ENCODE data around the gene ALX3.
"Not testable (repeated sequence)": the region's sequence is repeated elsewhere in the genome, so short reads cannot be mapped to it uniquely, and the experiment has no call there.

The ALX3 gene

DNA sequence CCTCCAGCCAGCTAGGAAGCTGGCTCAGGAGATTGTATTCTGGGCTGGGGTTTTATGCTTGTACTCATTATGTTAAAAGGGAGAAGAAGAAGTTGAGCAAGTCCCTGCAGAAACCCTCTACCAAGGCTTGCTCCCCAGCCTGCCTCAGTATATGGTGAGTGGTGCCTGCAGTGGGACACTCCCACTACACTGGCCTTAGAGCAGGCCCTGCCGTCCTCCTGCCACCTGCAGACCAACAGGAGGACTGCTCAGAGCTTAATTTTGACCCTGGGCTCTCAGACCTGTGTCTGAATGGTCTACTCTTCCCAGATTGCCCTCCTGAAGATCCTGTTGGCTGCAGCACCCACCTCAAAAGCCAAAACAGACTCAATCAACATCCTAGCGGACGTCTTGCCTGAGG is 23.0 kb downstream of the ALX3 start:
- DNase-seq (ENCODE audit: low spot score): no peak

DNA sequence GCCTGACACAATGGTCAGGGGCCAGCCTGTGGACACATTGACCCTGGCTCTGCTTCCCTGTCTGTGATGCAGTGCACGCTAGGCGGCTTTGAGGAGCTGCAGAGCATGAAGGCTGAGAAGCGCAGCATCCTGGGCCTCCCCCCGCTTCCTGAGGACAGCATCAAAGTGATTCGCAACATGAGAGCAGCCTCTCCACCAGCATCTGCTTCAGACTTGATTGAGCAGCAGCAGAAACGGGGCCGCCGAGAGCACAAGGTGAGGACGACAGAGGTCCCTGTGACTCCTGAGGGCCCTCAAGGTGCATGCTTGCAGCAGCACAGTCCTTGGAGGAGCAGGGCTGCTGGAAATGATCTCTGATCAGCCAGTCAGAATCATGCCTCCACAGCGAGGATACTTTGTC is 27.5 kb downstream of the ALX3 start:
- DNase-seq (ENCODE audit: low spot score): no peak

DNA sequence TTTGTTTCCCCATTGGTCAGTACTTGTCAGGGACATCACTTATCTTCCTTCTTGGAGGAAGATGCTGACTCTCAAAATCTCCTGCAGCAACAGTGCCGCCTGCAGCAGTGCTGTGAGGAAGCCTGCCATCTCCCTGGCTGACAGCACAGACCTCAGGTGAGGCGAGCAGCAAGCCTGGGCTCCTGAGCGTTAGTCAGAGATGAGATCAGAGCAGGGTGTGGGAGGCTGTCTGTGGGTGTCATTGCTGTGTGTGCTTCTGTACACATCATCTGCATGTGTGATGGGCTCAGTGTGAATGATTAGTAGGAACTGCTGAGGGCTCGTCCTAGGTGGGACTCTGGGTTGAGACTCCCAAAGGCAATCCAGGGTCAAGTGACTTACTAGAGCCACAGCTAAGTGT is 29.9 kb downstream of the ALX3 start:
- no peak for DNase-seq (ENCODE audit: low spot score)

DNA sequence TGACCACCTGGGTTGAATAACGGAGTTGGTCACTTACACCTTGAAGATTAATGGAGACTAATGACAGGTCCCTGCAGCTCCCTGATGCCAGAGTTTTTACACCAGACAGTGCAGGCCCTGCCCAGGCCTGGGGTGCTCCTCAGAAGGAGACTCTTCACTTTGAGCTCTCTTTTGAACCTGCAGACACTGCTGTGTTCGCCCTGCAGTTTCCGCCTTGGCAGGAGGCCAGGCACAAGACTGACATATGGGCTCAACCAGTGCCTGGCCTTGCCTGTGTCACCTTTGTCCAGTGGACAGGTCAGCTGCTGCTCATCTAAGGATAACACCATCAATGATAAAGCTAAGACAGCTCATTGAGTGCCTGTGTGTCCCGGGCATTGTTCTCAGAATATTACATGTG is 30.8 kb downstream of the ALX3 start:
- no peak for DNase-seq (ENCODE audit: low spot score)

DNA sequence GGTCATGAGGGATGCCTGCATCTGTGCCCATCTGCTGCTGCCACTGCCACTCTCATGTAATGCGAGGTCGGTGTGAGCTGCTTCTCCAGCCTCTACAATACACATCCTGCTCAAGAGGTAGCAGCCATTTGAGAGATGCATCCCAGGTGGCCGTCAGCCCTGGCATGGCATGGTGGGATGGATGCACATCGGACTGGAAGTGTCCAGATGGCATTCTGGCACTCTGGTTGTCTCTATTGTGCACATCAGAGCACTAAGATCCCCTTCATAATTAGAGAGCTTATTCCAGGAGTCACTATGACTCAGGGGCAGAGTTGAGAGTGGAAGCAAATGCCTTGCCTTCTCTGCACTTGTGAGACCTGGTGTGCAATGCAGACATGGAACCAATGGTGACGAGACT is 32.2 kb downstream of the ALX3 start:
- DNase-seq (ENCODE audit: low spot score): no peak

DNA sequence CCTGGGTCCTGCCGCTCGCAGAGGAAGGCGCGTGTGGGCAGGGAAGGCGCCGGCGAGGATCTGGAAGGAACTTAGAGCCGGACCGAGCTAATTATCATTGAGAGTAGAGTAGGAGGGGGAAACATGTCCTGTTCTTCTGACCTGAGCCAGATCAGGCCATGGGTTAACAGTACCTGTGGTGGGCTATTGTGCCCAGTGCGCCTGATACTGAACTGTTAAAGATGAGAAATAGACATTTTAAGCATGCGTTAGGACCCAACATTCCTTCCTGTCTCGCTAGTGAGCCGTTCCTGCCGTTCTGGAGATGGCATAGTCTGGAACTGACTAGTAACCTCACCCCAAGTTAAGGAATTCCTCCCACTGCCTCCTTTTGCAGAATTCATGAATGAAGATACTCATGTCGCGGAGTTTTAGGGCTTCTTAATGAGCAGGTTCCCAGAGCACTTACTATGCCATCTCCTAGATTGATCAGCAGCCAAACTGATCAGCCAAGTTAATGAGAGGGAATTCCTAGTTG is 35.2 kb downstream of the ALX3 start:
- DNase-seq (ENCODE audit: low spot score): peak; percentile 60

DNA sequence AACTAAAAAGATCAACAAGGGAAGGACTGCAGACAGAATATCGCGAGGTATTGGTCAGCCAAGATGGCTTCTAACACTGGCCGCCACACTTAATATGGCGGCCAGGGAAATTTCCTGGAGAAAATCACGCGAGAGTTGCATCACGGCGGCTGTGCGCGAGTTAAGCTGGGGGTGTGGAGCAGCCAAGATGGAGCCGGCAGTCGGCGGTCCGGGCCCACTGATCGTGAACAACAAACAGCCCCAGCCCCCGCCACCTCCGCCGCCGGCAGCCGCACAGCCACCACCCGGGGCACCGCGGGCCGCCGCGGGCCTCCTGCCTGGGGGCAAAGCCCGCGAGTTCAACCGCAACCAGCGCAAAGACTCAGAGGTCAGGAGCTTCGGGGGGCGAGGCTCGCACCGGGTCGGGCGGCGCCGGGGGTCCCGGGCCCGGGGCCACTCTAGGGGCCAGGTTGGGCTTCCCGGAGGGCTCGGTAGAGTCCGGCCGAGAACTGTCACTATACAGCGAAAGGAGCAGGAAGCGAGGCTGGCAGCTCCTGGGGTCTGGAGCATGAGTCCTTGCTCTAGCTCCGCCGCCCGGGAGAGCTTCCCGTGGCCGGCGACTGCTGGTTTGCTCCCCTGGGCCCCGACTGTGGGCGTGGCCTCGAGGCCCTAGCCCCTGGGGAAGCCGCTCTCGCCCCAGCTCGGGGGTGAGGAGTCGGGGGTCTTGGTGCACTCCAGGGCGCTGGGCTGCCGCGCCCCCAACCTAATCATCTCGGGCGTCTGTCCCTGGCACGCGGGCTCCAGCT is 35.8 kb downstream of the ALX3 start, which contains the start of gene STRIP1:
Gene STRIP1, plus strand, starts transcription at position 174 of the 785 bp plus-strand sequence. Its CDS starts 14 bp downstream, at position 188.
- peak; percentile 94 for DNase-seq (ENCODE audit: low spot score)

DNA sequence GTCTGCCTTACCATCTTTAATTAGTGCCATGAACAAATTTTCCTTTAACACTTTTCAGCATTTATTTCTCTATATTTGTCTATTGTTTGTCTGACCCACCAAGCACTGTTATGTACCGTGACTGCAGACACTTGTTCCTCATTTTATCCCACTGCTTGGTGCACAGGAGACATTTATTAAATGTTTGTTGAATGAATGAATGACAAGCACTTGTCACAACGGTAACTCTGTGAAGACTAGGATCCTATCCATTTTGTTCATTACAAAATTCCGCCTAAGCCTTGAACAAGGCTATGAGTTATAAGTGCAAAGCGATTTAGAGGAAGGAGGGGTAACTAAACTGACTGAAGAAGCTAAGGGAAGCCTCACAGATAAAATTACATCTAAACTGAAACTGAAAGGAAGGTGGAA is 36.4 kb downstream of the ALX3 start:
- no peak for DNase-seq (ENCODE audit: low spot score)

DNA sequence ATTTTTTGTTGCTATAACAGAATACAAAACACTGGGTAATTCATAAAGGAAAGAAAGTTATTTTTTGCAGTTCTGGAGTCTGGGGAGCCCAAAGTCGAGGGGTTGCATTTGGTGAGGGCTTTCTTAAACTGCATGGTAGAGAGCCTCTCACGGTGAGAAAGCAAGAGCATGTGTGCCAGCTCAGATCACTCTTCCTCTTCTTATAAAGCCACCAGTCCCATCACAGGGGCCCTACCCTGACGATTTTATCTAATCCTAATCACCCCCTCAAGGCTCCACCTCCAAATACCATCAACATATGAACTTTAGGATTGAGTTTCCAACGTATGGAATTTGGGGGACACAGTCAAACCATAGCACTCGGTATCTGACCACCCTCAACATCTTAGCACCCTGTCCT is 37.1 kb downstream of the ALX3 start:
- DNase-seq (ENCODE audit: low spot score): no peak

DNA sequence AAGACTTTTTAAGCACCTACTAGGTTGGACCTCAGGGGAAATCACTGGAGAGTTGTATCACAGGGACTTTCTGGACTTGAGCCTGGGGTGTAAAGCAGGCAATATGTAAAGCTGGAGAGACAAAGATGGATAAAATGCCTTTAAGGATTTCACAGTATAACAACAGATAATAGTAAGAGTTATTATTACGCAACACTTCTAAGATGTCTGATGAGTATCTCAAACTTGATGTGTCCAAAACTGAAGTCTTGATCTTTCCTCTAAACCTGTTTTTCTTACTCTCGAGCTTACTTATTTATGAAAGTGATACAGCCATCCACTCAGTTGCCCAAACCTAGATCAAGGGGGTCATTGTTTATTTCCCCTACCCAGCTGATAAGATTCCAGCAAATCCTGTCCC is 38.1 kb downstream of the ALX3 start:
- DNase-seq (ENCODE audit: low spot score): no peak

DNA sequence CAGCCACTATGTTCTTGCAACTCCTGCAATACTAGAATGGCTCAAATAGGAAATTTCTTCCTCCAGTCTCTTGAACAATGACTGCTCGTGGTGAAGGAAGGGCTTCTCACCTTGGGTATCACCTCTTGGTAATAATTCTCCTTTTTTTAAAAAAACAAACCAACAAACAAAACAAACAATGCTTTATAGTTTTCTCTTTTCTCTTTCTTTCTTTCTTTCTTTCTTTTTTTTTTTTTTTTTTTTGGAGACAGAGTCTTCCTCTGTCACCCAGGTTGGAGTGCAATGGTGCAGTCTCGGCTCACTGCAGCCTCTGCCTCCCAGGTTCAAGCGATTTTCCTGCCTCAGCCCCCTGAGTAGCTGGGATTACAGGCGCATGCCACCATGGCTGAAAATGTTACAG is 39.8 kb downstream of the ALX3 start:
- DNase-seq (ENCODE audit: low spot score): not testable (repeated sequence)

DNA sequence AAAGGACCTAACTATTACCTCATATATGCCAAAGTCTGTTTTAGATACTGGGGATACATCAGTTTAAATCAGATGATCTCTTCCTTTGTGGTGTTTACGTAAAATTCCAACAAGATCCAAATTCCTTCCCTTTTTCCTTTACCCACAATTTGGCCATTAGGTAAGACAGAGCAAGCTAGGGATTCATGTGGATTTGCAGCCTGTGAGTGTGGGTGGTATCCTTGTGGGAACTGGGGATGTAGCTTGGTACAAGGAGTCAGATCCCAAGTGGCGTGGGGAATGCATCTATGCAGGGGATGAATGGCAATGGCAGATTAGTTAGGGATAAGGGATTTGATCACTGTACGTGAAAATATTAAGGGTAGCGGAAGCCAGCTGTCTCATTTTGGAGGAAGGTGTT is 45.9 kb downstream of the ALX3 start:
- no peak for DNase-seq (ENCODE audit: low spot score)

DNA sequence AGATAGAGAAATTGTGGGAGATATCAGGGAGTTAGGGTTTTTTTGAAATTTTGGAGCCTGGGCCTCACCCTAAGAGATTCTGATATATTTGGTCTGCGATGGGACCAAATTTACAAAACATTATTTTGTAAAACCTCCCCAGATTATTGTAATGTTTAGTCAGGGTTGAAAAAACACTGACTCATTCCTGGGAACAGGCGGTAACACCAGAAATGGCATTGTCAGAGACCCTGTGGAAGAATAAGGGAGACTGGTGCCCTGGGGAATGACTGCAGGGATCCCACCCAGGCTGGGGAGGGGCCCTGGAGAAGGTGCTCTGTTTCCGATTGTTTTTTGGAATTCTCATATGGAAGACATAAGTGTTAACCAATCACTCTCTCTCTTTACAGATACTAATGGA is 49.2 kb downstream of the ALX3 start:
- DNase-seq (ENCODE audit: low spot score): no peak

DNA sequence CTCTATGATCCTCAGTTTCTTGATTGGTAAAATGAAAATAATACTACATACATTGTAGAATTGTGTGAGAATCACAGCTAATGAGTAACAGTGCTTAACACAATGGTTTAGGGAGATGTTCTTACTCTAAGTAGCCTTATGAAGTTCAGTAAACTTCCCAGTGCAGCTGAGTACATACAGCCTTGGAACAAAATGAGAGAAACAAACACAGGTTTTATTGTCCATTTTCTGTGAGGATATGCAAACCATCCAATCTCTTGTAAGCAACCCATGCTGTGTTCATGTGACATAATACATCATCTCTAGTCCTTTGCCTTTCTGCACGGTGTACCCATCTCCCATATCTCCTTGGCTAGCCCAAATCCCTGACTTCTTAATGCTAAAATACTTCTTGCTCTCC is 50.7 kb downstream of the ALX3 start:
- DNase-seq (ENCODE audit: low spot score): no peak

DNA sequence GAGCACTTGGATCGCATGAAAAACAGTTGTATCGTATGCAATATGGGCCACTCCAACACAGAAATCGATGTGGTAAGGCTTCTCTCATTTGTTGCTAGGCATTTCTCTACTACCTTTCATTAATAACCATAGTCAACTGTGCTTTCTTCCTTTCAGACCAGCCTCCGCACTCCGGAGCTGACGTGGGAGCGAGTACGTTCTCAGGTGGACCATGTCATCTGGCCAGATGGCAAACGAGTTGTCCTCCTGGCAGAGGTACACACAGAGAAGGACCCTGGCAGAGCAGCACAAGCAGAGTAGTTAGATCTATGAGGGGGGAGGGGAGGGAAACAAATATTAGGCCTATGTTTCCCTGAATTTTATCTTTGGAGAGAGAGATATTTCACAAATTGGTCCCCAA is 52.1 kb downstream of the ALX3 start:
- no peak for DNase-seq (ENCODE audit: low spot score)

DNA sequence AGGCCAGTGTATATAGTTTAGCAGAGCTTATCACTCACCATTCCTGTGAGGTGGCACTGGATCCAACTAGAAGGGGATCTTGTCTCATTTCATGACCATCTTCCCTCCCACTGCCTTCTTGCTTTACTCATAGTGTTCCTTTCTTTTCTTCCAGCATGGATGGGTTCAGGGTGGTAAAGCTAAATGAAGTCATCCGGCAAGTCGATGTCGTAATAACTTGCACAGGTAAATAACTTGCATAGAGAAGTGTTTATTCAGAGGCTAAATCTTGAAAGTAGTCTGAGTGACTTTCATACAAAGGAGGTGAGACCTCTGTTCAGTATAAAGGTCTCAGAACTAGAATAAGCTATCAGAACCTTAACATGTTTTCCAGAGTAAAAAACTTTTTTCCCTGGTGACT is 52.7 kb downstream of the ALX3 start:
- DNase-seq (ENCODE audit: low spot score): no peak

DNA sequence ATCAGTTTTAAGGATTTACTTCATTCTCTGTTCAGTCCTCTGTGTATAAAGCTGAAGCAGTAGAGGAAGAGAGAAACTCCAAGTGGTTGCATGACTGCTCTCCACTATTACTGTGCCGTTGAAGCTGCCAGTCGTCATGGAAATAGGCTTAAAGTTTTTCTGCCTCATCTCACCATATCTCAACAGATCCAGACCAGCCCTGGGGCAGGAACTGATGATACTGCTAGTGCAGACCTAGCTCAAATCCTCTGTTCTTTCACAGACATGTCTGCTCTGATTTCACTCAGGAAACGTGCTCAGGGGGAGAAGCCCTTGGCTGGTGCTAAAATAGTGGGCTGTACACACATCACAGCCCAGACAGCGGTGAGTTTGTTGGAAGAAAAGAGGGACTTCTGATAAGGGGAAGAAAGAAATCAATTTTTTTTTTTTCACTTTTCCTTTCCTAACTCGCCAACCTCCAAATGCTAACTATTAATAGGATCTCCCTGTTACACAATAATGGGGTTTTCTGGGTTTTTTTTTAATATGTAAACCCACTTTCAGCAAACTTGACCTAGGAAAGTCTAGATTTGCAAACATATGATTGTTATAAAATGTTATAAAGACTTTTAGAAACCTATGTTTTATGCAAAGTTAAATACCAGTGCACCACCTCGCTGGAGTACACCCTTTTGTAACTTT is 58.2 kb downstream of the ALX3 start:
- DNase-seq (ENCODE audit: low spot score): no peak

DNA sequence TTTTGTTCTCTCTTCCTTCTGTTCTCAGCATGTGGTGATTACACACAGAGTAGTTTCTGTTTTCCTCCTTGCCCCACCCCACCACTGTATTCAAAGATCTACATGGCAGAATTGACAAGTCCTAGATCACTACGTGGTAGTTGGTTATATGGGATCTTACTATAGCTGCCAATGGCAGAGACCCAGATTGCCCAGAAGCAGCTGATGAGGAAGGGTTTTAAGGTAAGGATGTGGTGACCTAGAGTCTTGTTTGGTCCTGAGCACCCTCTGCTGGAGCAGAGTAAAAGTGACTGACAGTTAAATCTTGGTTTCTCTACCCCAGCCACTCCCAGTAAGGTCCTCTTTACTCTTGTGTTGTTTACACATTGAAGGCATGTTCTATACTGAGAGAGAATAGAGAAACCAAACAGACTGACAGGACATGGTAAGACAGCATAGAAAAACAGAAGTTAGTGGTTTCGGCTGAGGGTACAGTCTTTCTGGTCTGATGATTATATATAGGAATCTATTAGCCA is 58.9 kb downstream of the ALX3 start:
- peak; percentile 59 for DNase-seq (ENCODE audit: low spot score)
